Trophoblast cell (in vitro differentiated cells and primary cell): Measurements from ENCODE around the gene GUCY2D.
A peak's percentile ranks its signal among the peaks of the same experiment; 100 is the strongest.

Source experiments
- DNase-seq, 2 donors: peaks; one replicate each; pipeline ENCODE4 v3.0.0-alpha.2; 2016
- H2AFZ ChIP-seq: 2 replicates; pipeline ENCODE4 v1.6.1; 2013; ENCODE audit warnings: low read length, moderate library complexity, mild to moderate bottlenecking; ENCODE audit not compliant: insufficient read depth, poor library complexity
- H2AK5ac ChIP-seq: 2 replicates; pipeline ENCODE4 v1.6.1; 2013; ENCODE audit warnings: mild to moderate bottlenecking, low read length
- H2BK120ac ChIP-seq: 2 replicates; pipeline ENCODE4 v1.6.1; 2013; ENCODE audit warnings: low read length, mild to moderate bottlenecking, moderate library complexity; ENCODE audit not compliant: insufficient read depth, poor library complexity
- H2BK12ac ChIP-seq: 2 replicates; pipeline ENCODE4 v1.6.1; 2013; ENCODE audit warnings: mild to moderate bottlenecking, low read length, moderate library complexity
- H2BK5ac ChIP-seq: 2 replicates; pipeline ENCODE4 v1.6.1; 2013; ENCODE audit warnings: low read length, low read depth, moderate library complexity, mild to moderate bottlenecking; ENCODE audit not compliant: poor library complexity
- H3K14ac ChIP-seq: 2 replicates; pipeline ENCODE4 v1.6.1; 2013; ENCODE audit warnings: mild to moderate bottlenecking, low read length
- H3K18ac ChIP-seq: 2 replicates; pipeline ENCODE4 v1.6.1; 2013; ENCODE audit warnings: mild to moderate bottlenecking, low read length
- H3K23ac ChIP-seq: 2 replicates; pipeline ENCODE4 v1.6.1; 2013; ENCODE audit warnings: low read length
- H3K27ac ChIP-seq: 2 replicates; pipeline ENCODE4 v1.5.1; 2013; ENCODE audit warnings: low read depth, mild to moderate bottlenecking, inconsistent platforms, low read length, moderate library complexity
- H3K27me3 ChIP-seq: 2 replicates; pipeline ENCODE4 v1.6.1; 2013; ENCODE audit warnings: inconsistent platforms, mild to moderate bottlenecking, low read length, moderate library complexity; ENCODE audit not compliant: insufficient read depth
- H3K36me3 ChIP-seq, 2 experiments: 1 replicate in 1 of 2; 2 replicates in 1 of 2; pipeline ENCODE4 v1.6.1; 2013; ENCODE audit warnings: low read length in 2 of 2, mild to moderate bottlenecking in 2 of 2, moderate library complexity in 1 of 2; ENCODE audit not compliant: insufficient read depth in 2 of 2, control insufficient read depth in 1 of 2
- H3K4ac ChIP-seq: 2 replicates; pipeline ENCODE4 v1.6.1; 2013; ENCODE audit warnings: low read depth, mild to moderate bottlenecking, low read length, moderate library complexity
- H3K4me1 ChIP-seq, 2 experiments: 1 replicate in 1 of 2; 2 replicates in 1 of 2; pipeline ENCODE4 v1.6.1; 2013; ENCODE audit warnings: low read length in 2 of 2, mild to moderate bottlenecking in 2 of 2, moderate library complexity in 1 of 2; ENCODE audit not compliant: insufficient read depth in 2 of 2, control insufficient read depth in 1 of 2
- H3K4me2 ChIP-seq: 2 replicates; pipeline ENCODE4 v1.6.1; 2013; ENCODE audit warnings: inconsistent platforms, mild to moderate bottlenecking, low read length, moderate library complexity
- H3K4me3 ChIP-seq: 2 replicates; pipeline ENCODE4 v1.5.1; 2013; ENCODE audit warnings: mild to moderate bottlenecking, low read depth, low read length, inconsistent platforms
- H3K79me1 ChIP-seq: one replicate; pipeline ENCODE4 v1.6.1; 2013; ENCODE audit warnings: low read length
- H3K79me2 ChIP-seq: 2 replicates; pipeline ENCODE4 v1.6.1; 2013; ENCODE audit warnings: low read length, mild to moderate bottlenecking; ENCODE audit not compliant: control insufficient read depth, insufficient read depth, poor library complexity
- H3K9ac ChIP-seq: 2 replicates; pipeline ENCODE4 v1.6.1; 2013; ENCODE audit warnings: mild to moderate bottlenecking, low read length
- H3K9me3 ChIP-seq: 2 replicates; pipeline ENCODE4 v1.6.1; 2013; ENCODE audit warnings: low read depth, mild to moderate bottlenecking, control low read depth, inconsistent platforms, low read length; ENCODE audit not compliant: insufficient read depth
- H4K12ac ChIP-seq: 2 replicates; pipeline ENCODE4 v1.6.1; 2013; ENCODE audit warnings: low read depth, mild to moderate bottlenecking, low read length, moderate library complexity
- H4K8ac ChIP-seq: 2 replicates; pipeline ENCODE4 v1.6.1; 2013; ENCODE audit warnings: low read depth, mild to moderate bottlenecking, low read length, moderate library complexity
- H4K91ac ChIP-seq: one replicate; pipeline ENCODE4 v1.6.1; 2013; ENCODE audit warnings: low read depth, mild to moderate bottlenecking, low read length, moderate library complexity
- WGBS: extraction: QIAGEN DNeasy Blood & Tissue Kit; methylation state at CpG from one replicate; pipeline ENCODE4 v1.1.7; 2013; ENCODE audit warnings: missing lambda C conversion rate; ENCODE audit not compliant: insufficient read length, insufficient coverage; ENCODE audit errors: extremely low coverage; 5-methylcytosine and 5-hydroxymethylcytosine counted together

The GUCY2D gene

GRCh38 chr17:8031950-8032349 lies 29.5 kb downstream of the GUCY2D start:
- H2BK12ac ChIP-seq: no peak overlapping the region
- no CpG with 5 or more reads among the region's 1 CpG for WGBS
- no peak overlapping the region for H3K9ac ChIP-seq
- H3K9me3 ChIP-seq: no peaks in the 10 kb centered on the region
- H3K79me1 ChIP-seq: no peaks in the 10 kb centered on the region
- H3K4me3 ChIP-seq: no peak overlapping the region
- H3K79me2 ChIP-seq: no peaks in the 10 kb centered on the region
- no peaks in the 10 kb centered on the region for H3K4me1 ChIP-seq
- H3K4ac ChIP-seq: no peak overlapping the region
- no peak overlapping the region for H4K12ac ChIP-seq
- H3K36me3 ChIP-seq: no peaks in the 10 kb centered on the region
- H3K27ac ChIP-seq: no peak overlapping the region
- H3K4me2 ChIP-seq: no peak overlapping the region
- no peak overlapping the region for H2AK5ac ChIP-seq
- DNase-seq: no peak
- no peak overlapping the region for H3K14ac ChIP-seq
- no peak overlapping the region for H2BK120ac ChIP-seq
- no peak overlapping the region for H2BK5ac ChIP-seq
- H3K18ac ChIP-seq: no peak overlapping the region
- H4K8ac ChIP-seq: no peak overlapping the region
- H3K23ac ChIP-seq: no peak overlapping the region
- no peak overlapping the region for H4K91ac ChIP-seq
- no peaks in the 10 kb centered on the region for H3K27me3 ChIP-seq
- no peak overlapping the region for H2AFZ ChIP-seq

- H3K9ac ChIP-seq: no peak overlapping the region
- no peak overlapping the region for H4K8ac ChIP-seq
- no peak overlapping the region for H3K27ac ChIP-seq
- no peak overlapping the region for H4K12ac ChIP-seq
- no peak overlapping the region for H3K23ac ChIP-seq
- no peak overlapping the region for H3K14ac ChIP-seq
- no peak overlapping the region for H2BK12ac ChIP-seq
- no peak overlapping the region for H4K91ac ChIP-seq
- no peaks in the 10 kb centered on the region for H3K79me1 ChIP-seq
- no peak overlapping the region for H3K4ac ChIP-seq
- H2BK120ac ChIP-seq: no peak overlapping the region
- no peaks in the 10 kb centered on the region for H3K79me2 ChIP-seq
- H2AFZ ChIP-seq: no peak overlapping the region
- H3K4me3 ChIP-seq: no peak overlapping the region
- H3K9me3 ChIP-seq: no peaks in the 10 kb centered on the region
- no peaks in the 10 kb centered on the region for H3K27me3 ChIP-seq
- H3K18ac ChIP-seq: no peak overlapping the region
- WGBS: no CpG with 5 or more reads among the region's 2 CpGs
- no peak overlapping the region for H3K4me2 ChIP-seq
- no peak overlapping the region for H2AK5ac ChIP-seq
- H3K36me3 ChIP-seq: no peaks in the 10 kb centered on the region
- H3K4me1 ChIP-seq: no peaks in the 10 kb centered on the region
- no peak for DNase-seq
- no peak overlapping the region for H2BK5ac ChIP-seq
Measured at GRCh38 chr17:8032442-8032841, 30.0 kb downstream of the GUCY2D start.

- Histone ChIP-seq H3K4me2 (peak within 1 kb of the TSS; percentile 32), H3K79me2 (no peaks in the 10 kb centered on the region), H3K27ac (no peak within 1 kb of the TSS), H4K12ac (no peak within 1 kb of the TSS), H3K27me3 (peaks cover 4% of the 10 kb centered on the region), H2BK12ac (no peak within 1 kb of the TSS), H3K18ac (no peak within 1 kb of the TSS), H4K91ac (no peak within 1 kb of the TSS), H3K4me3 (peak within 1 kb of the TSS; percentile 4), H3K4ac (no peak within 1 kb of the TSS), H3K4me1 (no peaks in the 10 kb centered on the region), H4K8ac (no peak within 1 kb of the TSS), H3K23ac (no peak within 1 kb of the TSS), H2BK120ac (no peak within 1 kb of the TSS), H3K9ac (no peak within 1 kb of the TSS), H2AFZ (no peak within 1 kb of the TSS), H3K36me3 (no peaks in the 10 kb centered on the region), H2BK5ac (no peak within 1 kb of the TSS), H3K14ac (no peak within 1 kb of the TSS), H3K9me3 (no peaks in the 10 kb centered on the region), H3K79me1 (no peaks in the 10 kb centered on the region), H2AK5ac (no peak within 1 kb of the TSS)
- no peak for DNase-seq
- WGBS: no CpG with 5 or more reads among the region's 37 CpGs
Measured at GRCh38 chr17:8038954-8039610, 36.7 kb downstream of the GUCY2D start, which contains the start of gene ALOX15B. TSS of gene ALOX15B (plus strand) at chr17:8039059. CDS start at chr17:8039156, 97 bp downstream.

- Histone ChIP-seq H3K36me3 (no peaks in the 10 kb centered on the region), H3K79me2 (no peaks in the 10 kb centered on the region), H2AK5ac (no peak overlapping the region), H3K4me1 (no peaks in the 10 kb centered on the region), H3K27me3 (peaks cover 4% of the 10 kb centered on the region), H3K14ac (no peak overlapping the region), H4K8ac (no peak overlapping the region), H3K4me2 (no peak overlapping the region), H2BK120ac (no peak overlapping the region), H3K23ac (no peak overlapping the region), H3K79me1 (no peaks in the 10 kb centered on the region), H3K4me3 (no peak overlapping the region), H2AFZ (no peak overlapping the region), H4K91ac (no peak overlapping the region), H3K4ac (no peak overlapping the region), H3K27ac (no peak overlapping the region), H2BK5ac (no peak overlapping the region), H3K9me3 (no peaks in the 10 kb centered on the region), H3K18ac (no peak overlapping the region), H4K12ac (no peak overlapping the region), H2BK12ac (no peak overlapping the region), H3K9ac (no peak overlapping the region)
- no CpG with 5 or more reads among the region's 11 CpGs for WGBS
- DNase-seq: no peak
Measured at GRCh38 chr17:8039611-8040168, 37.3 kb downstream of the GUCY2D start.
